ENCODE measurements around the gene SERPINB1. TPM values are rescaled to one million over a fixed set of nuclear protein-coding genes. Genes with fewer than 3 reads are reported as not detected.
A peak's percentile ranks its signal among the peaks of the same experiment; 100 is the strongest.

Gene SERPINB1
- total RNA-seq, 1 donor from 2014 or later: 8.2 TPM

GRCh38 chr6:2876210-2877056 is 34.8 kb upstream of the SERPINB1 start:
- TF ChIP-seq CTCF (IDR thresholded peaks at IDR 0.05; ENCODE audit: partially characterized antibody, unreplicated experiment): no peak
- Mint-ChIP-seq H3K4me3 (ENCODE audit: unreplicated experiment) (peak overlapping the region; percentile 88), H3K36me3 (ENCODE audit: unreplicated experiment) (peaks cover 13% of the 10 kb centered on the region), H3K4me1 (ENCODE audit: low read depth, unreplicated experiment) (peaks cover 8% of the 10 kb centered on the region), H3K9me3 (ENCODE audit: unreplicated experiment) (peaks cover 4% of the 10 kb centered on the region), H3K27me3 (ENCODE audit: unreplicated experiment) (peaks cover 9% of the 10 kb centered on the region), H3K27ac (ENCODE audit: unreplicated experiment) (peak overlapping the region; percentile 62)
- peak; percentile 47 for DNase-seq

DNA sequence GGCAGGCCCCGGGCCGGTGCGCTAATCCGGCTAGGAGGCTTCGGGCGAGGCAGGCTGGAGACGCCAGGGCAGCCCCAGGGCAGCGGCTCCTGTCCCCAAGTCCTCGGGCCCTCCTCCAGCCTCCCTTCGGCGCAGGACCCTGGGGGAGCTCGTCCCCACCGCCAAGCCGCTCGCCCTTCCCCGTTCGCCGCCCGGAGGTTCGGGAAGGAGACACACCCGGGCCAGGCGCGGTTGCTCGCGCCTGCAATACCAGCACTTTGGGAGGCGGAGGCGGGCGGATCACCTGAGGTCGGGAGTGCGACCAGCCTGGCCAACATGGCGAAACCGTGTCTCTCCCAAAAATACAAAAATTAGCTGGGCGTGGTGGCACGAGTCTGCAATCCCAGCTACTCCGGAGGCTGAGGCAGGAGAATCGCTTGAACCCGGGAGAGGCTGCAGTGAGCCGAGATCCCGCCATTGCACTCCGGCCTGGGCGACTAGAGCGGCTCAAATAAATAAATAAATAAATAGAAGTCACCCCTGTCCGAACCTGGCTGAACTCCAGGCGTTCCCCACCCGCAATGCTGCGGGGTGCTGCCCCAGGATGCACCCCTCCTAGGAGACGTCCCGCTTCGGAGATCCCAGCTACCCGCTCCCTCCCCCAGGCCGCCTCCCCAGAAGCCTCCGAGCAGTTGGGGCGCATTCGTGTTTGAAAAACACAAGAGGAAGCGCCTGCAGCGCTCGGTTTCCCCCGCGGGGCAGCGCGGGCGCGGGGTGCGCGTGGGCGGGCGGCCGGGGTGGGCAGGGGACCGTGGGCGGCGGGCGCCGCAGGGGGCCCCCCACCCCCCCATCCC is 33.9 kb upstream of the SERPINB1 start:
- Mint-ChIP-seq H3K36me3 (ENCODE audit: unreplicated experiment) (peaks cover 10% of the 10 kb centered on the region), H3K27me3 (ENCODE audit: unreplicated experiment) (peaks cover 13% of the 10 kb centered on the region), H3K4me3 (ENCODE audit: unreplicated experiment) (peak overlapping the region; percentile 78), H3K4me1 (ENCODE audit: low read depth, unreplicated experiment) (peaks cover 8% of the 10 kb centered on the region), H3K27ac (ENCODE audit: unreplicated experiment) (no peak overlapping the region), H3K9me3 (ENCODE audit: unreplicated experiment) (peaks cover 4% of the 10 kb centered on the region)
- TF ChIP-seq CTCF (IDR thresholded peaks at IDR 0.05; ENCODE audit: partially characterized antibody, unreplicated experiment): no peak
- peak; percentile 61 for DNase-seq

- no peak overlapping the region for H3K4me3 Mint-ChIP-seq (ENCODE audit: unreplicated experiment)
- H3K4me1 Mint-ChIP-seq (ENCODE audit: low read depth, unreplicated experiment): peaks cover 8% of the 10 kb centered on the region
- no peak for TF ChIP-seq CTCF (IDR thresholded peaks at IDR 0.05; ENCODE audit: partially characterized antibody, unreplicated experiment)
- no peaks in the 10 kb centered on the region for H3K36me3 Mint-ChIP-seq (ENCODE audit: unreplicated experiment)
- no peak for DNase-seq
- peaks cover 4% of the 10 kb centered on the region for H3K9me3 Mint-ChIP-seq (ENCODE audit: unreplicated experiment)
- H3K27me3 Mint-ChIP-seq (ENCODE audit: unreplicated experiment): peaks cover 11% of the 10 kb centered on the region
- no peak overlapping the region for H3K27ac Mint-ChIP-seq (ENCODE audit: unreplicated experiment)
Observed at GRCh38 chr6:2873643-2874042, 32.0 kb upstream of the SERPINB1 start.

GRCh38 chr6:2872423-2873358 is 31.0 kb upstream of the SERPINB1 start:
- no peak overlapping the region for H3K27ac Mint-ChIP-seq (ENCODE audit: unreplicated experiment)
- peaks cover 8% of the 10 kb centered on the region for H3K4me1 Mint-ChIP-seq (ENCODE audit: low read depth, unreplicated experiment)
- no peak for TF ChIP-seq CTCF (IDR thresholded peaks at IDR 0.05; ENCODE audit: partially characterized antibody, unreplicated experiment)

More at GRCh38 chr6:2872423-2873358, 31.0 kb upstream of the SERPINB1 start:
- H3K36me3 Mint-ChIP-seq (ENCODE audit: unreplicated experiment): no peaks in the 10 kb centered on the region
- H3K9me3 Mint-ChIP-seq (ENCODE audit: unreplicated experiment): peaks cover 4% of the 10 kb centered on the region
- peaks cover 10% of the 10 kb centered on the region for H3K27me3 Mint-ChIP-seq (ENCODE audit: unreplicated experiment)
- no peak for DNase-seq
- H3K4me3 Mint-ChIP-seq (ENCODE audit: unreplicated experiment): no peak overlapping the region
